GM21526 (cell line): ENCODE measurements around the gene LRSAM1.
"Not testable (repeated sequence)": the region's sequence is repeated elsewhere in the genome, so short reads cannot be mapped to it uniquely, and the experiment has no call there.

Experiments
- ATAC-seq: cut with Tn5 transposase; IDR thresholded peaks from one replicate; pipeline ENCODE4 v1.9.1; 2021; ENCODE audit warnings: moderate library complexity; ENCODE audit not compliant: unreplicated experiment, low FRiP score

Gene LRSAM1

DNA sequence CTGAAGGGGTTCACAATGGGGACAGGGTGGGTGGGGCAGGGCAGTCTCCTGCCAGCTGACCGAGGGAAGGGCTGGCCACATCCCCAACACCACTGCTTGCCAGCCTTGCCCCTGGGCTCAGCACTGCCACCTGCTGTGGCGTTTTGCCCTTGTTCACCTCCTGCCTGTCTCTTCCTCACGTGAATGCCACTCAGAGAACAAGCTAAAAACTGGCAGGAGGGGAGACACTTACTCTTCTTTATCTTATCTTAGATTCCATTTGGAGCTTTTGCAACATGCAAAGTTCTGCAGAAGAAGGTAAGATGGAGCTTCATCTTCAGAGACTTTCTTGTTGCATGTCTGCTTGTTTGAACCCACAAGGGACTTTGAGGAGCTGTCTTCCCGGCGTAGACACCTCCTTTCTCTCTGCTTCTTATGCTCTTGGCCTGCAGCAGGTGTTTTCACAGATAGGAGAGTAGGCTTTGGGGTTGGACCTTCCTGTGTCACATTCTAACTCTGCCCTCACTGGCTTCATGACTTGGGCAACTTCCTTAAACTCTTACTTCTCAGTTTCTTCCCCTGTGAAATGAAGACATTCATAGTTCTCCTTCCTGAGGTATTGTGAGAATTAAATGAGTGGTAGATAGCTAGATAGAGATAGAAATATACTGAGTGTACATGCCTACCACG, 4.1 kb downstream of the LRSAM1 start:
- ATAC-seq, result no peak

DNA sequence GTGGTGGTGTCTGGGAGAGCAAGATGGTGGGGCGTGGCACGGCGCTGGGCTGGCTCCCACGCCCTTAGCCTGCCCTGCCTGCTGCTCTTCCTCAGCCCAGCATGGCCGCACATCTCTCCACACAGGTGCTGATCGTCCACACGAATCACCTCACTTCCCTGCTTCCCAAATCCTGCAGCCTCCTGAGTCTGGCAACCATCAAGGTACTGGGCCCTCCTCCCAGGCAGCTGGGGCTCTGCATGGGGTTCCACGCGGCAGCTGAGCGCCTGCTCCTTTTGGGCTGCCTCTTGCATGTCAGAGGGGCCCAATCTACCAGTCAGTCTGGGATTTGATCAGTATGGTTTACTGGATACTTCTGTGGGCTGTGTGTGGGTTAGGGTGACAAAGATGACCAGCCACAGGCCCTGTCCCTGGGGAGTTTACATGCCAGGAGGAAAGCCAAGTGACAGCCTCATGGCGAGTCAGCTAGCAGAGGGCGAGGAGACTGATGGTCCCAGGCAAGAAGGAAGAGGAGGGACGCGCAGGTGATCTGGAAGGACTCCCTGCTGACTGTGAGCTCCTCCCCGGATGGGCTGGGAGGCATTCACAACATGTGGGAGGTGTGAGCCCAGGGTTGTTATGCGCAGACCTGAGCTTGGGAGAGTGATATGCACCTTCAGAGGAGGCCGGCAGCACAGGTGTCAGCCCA, 6.0 kb downstream of the LRSAM1 start:
- no peak for ATAC-seq

DNA sequence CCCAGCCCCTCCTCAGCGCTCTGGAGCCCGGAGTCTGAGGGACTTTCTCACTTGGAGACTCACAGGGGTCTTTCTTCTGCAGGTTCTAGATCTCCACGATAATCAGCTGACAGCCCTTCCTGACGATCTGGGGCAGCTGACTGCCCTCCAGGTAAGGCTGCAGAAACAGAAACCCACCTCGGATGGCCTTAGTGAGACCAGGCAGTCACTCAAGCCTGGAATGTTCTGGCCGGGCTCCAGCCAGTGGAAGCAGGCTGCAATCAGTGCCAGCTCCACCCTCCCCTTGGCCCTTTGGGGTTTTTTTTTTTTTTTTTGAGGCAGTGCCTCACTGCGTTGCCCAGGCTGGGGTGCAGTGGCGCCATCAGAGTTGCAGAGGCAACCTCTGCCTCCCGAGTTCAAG, 7.6 kb downstream of the LRSAM1 start:
- ATAC-seq, result no peak

DNA sequence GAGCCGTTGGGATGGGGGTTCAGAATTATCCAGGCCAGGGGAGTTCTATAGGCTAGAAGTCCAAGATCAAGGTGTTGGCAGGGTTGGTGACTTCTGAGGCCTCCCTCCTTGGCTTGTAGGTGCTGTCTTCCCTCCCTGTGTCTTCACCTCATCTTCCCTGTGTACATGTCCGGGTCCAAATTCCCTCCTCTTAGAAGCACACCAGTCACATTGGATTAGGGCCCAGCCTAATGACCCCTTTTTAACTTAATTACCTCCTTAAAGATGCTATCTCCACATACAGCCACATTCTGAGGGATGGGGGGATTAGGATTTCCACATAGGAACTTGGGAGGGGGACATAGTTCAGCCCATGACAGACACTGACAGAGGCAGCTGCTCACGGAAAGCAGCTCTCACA, 12.1 kb downstream of the LRSAM1 start:
- ATAC-seq, result no peak

DNA sequence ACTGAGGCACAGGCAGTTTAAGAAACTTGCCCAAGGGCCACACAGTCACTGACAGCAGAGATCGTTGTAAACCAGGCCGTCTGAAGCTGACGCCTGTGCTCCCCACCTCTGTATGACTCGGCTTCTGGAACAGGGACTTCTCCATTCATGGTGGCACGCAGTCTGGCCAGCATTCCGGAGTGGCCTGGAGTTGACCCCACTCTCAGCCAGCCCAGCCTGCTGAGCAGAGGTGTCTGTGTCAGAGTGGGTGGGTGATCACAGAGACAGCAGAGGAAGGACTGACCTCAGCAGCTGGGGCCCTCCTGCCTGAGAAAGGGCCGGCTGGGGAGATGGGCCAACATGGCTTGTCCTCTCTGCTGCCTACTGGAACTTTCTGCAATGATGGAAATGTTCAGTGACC, 12.6 kb downstream of the LRSAM1 start:
- no peak for ATAC-seq

DNA sequence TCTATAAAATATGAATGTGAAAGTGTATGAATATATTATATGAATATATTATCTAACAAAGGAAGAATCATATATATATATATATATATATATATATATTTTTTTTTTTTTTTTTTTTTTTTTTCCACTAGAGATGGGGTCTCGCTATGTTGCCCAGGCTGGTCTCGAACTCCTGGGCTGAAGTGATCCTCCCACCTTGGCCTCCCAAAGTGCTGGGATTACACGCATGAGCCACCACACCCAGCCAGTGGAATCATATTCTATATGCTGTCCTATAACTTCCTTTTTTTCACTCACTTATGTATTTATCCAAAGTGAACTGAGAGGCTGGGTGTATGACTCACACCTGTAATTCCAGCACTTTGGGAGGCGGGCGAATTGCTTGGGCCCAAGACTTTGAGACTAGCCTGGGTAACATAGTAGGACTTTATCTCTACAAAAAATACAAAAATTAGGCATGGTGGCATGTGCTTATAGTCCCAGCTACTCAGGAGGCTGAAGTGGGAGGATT, 15.2 kb downstream of the LRSAM1 start:
- not testable (repeated sequence) for ATAC-seq

DNA sequence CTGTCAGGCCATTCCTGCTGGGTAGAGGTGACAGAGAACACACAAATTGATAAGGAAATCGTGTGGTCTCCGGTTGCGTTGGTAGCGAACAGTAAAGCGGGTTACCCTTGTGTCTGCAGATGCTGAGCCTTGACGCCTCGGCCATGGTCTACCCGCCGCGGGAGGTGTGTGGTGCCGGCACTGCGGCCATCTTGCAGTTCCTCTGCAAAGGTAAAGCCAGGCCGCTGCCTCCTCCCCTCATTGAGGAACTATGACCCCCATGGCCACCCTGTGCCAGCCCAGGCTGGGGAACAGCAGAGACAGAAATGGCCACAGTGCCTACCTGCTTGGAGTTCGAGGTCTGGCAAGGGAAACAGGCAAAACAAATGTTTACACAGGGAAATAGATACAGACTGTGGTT, 16.3 kb downstream of the LRSAM1 start:
- ATAC-seq, result no peak

DNA sequence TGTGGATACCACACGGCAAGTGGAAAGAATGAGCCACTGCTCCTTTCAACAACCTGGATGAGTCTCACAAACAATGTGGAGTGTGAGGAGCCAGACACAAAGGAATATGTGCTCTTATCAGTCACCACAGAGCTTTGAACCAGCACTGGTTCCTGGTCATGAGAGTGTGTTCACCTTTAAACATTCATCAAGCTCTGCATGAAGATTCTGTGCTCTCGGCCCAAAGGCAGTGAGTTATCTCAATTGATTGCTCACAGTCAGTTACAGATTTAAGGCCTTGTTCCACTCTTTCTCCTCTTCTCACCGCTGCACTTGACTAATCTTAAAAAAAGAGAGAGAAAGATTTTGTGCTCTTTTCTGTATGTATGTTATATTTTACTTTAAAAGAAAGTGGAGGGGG, 19.4 kb downstream of the LRSAM1 start:
- no peak for ATAC-seq

DNA sequence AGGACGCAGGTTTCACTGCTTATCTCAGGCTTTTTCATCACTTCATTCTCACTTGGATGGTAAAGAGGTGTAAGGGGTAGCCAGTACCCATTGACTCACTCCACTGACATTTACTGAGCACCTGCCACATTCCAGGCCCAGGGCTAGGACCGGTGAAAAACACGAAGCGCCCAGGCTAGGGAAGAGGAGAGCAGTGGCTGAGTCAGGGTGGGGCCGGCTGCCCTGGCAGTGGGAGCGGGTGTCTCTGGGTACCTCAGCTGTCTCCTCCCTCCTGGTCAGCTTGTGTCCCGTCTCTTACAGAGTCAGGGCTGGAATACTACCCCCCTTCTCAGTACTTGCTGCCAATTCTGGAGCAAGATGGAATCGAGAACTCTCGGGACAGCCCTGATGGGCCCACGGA, 22.2 kb downstream of the LRSAM1 start:
- no peak for ATAC-seq

DNA sequence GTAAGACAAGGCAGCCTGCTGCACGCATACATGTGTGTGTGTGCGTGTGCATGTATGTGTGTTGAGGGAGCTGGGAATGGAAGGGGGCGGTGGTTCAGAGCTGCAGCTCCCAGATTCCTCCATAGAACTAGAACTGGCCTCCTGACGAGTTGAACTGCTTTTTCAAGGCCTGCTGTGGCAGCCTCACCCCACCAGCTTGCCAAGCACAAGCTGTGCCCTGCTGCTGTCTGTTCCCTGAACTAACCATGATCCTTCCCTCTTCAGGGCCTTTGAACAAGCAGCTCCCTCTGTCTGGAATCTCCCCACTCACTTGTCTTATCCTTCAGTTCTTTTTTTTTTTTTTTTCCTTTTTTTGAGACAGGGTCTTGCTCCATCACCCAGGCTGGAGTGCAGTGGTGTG, 22.6 kb downstream of the LRSAM1 start:
- ATAC-seq, result no peak

DNA sequence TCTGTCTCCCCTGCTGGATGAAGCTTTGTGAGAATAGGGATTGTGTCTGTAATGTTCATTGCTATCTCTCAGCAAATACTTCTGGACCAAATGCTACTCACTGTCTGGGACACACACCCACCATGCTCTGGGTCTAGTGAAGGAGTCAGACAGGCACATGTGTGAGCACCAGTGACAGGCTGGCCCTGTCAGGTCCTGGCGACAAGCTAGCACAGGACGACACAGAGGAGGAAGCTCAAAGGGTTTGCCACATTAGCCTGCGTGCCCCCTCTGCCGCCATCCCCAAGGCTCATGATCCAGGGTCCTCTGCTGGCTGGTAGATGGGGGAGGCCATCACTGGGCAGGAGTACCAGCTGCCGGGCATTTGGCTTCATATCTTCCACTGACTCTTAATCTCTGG, 23.3 kb downstream of the LRSAM1 start:
- no peak for ATAC-seq

DNA sequence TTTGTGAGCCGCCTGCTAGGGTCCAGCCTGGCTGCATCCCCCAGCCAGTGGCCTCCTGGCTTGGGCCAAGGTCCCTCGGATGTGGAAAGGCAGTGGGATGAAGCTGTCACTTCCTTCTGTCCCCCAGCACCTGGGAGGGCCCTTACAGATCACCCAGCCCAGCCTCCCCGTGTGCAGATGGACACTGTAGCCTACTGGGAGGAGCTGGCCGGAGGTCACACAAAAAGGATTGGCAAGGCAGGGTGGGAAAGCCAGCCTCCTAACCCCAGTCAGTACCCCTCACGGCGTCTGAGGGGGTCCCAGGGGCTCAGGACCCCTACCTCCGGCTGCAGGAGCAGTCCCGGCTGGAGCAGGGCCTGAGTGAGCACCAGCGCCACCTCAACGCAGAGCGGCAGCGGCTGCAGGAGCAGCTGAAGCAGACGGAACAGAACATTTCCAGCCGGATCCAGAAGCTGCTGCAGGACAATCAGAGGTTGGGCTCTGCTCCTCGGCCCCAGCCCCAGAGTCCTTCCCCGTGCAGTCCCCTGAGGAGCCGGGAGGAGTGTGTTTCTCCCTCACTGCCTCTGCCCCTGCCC, 28.3 kb downstream of the LRSAM1 start:
- ATAC-seq, result no peak

DNA sequence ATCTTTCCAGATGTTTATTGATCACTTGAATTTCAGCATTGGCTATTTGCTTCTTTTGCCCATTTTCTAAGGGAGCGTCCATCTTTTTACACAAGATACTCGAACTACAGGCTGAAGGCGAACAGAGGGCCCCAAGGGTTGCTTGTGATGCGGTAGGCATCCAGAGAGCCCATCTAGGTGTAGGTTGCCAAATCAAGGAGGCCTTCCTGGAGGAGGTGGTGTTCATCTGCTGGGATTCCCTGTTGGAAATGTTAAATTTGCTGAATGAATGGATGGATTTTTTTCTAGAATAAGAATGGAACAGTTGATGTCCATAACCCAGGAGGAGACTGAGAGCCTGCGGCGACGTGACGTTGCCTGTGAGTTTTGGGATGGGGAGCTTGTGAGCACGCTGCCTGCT, 31.4 kb downstream of the LRSAM1 start:
- ATAC-seq, result no peak

DNA sequence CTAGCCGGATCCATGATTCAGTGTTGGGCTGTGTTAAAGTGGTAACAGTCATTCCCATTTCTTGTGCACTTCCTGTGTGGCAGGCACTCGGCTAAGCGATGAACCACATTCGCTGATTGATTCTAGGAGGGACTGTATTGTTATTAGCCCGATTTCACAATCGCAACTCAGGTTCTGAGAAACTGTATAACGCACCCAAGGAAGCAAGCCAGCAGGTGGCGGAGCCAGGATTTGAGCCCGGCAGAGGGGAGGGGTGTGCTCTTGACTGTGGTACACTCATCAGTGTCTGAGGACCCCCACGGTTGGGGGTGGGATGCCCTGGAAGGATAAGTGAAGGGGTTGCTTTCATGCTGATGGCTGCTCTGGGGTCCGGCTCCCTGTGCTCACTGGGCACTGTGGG, 34.7 kb downstream of the LRSAM1 start:
- no peak for ATAC-seq

DNA sequence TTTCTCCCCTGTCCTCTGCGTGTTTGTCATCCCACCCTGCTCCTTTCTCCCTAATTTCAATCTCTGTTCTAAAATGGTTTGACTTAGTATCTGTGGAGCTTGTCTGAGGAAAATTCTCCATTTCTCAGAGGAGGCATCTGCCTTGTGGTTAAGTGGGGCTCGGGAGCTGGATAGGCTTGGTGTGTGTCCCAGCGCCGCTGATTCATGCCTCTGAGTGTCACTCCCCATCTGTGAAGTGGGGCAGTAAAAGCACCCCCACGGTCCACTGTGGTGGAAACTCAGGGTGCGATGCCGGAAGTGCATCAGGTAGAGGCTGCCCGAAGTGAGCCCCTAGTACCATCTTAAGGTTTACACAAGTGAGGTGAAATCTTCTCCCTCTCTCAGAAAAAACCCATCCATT, 37.6 kb downstream of the LRSAM1 start:
- ATAC-seq, result no peak

DNA sequence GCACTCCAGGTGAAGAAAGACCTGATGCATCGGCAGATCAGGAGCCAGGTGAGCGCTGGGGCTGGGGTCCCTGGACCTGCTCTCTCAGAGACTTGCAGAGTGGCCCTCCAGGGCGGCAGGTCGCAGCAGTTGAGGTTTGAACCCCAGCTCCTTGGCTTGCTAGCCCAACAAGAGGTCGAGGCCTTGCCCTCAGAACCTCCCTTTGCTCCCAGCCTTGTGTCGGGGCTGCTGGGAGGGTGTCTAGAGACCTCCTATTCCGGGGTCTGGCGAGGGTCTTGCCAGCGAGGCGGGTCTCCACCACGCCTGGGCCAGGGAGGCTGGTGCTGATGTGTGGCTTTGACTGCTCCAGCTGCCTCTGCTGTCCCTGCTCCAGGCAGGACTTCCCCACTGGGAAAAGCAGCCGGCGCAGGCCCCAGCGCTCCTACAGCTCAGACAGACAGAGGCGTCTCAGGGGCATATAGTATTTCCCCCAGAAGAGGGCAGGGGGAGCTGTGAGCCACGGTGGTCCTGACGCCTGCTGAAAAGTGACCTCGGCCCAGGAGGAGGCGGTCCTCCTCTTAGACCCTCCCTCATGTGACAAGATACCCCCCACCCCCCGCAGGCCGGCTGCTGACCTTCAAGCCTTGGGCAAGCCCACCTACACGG, 38.3 kb downstream of the LRSAM1 start:
- ATAC-seq, result no peak

DNA sequence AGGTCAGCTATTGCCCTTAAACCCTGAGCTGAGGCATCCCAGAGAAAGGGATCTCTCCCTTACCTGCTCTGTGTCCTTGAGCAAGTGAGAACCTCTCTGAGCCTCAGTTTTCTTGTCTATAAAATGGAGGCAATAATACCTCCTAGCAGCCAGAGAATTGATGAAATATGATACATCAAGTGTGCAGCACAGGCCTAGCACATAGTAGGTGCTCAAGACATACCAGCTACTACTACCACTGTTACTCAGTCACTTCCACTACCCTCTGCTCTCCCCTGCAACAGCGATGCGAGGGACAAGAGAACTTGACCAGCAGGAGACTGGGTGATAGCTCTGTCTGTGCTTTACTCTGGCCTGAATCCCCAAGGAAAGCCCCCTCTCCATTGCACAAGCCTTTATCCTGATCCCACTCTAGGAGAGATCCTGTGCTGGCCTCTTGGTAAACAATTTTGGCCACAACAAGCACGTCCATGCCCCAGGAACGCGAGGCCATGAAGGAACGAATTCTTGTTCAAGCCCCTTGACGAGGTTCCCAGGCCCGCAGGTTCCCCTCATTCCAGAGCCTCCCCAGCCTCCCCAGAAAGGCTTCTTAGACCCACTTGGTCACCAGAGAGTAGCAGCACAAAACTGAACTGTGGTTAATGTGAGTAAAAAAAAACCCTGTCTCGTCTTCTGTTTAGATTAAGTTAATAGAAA, 39.4 kb downstream of the LRSAM1 start:
- ATAC-seq, result no peak

DNA sequence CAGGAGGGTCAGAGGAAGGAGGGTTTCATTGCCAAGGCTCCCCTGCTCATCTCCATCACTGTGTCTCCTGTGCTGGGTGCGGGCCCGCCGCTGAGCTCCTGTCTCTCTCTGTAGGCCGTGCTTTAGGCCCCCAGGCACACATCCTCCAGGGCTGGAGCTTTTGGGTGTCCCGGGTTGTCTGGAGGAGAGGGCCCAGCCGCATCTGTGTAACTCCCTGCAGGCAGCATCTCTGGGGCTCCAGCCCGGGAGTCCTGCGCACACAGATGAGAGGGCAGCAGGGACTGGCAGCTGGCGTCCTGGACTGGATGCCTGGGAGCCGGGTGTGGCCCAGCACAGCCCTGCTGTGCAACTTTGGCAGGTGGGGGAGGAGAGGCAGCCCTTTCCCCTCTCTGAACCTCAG, 40.2 kb downstream of the LRSAM1 start:
- no peak for ATAC-seq

DNA sequence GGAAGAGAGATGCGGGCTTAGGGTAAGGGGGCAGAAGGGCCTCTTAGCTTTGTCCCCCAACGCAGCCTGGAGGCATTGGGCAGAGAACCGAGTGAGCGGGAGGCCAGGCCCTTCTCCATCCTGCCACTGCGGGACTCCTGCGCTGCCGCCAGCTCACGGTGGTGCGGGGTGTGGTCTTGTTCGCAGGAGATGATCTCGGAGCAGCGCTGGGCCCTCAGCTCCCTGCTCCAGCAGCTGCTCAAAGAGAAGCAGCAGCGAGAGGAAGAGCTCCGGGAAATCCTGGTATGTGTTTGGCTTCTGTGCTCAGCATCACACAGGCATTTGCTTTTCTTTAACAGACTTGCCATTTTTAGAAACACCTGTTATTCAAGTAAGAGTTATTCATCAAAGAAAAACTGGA, 41.3 kb downstream of the LRSAM1 start:
- no peak for ATAC-seq

DNA sequence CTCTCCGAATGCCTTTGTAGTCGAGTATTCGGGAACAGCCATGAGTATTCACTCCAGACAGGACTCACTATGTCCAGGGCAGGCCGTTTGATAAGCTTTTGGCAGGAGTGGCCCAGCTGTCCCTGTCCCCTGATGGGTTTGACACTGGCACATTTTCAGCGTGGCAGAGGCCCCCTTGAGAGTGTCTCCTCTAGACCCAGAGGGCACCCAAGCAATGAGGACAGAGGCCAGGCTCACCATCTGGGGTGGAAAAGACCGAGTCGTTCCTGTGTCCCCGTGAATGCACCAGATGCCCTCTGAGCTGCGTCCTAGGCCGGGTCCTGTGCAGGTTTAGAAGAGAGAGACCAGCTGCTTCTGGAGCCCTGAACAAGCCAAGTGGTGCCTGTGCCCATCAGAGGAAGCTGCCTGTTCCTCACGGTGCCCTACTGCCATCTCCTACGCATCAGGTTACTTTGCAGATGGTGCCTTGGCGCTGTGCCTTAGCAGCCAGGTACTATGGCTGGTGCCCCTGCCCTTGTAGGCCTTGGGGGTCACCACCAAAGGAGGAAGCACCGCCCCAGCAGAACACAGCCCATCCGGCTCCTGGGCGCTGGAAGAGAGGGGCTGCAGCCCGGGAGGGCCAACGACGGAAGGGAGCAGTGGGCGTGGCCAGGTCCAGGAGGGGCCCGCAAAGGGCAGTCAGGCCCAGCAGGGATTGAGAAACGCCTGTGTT, 42.4 kb downstream of the LRSAM1 start:
- ATAC-seq, result no peak
